K562 (cell line): ENCODE results near the gene ACOT7.

Source experiments
- CBFA2T2 ChIP-seq: fragments of 450-650 bp; conservative IDR thresholded peaks from 2 replicates; pipeline ENCODE4 v1.6.1; 2017; ENCODE audit warnings: mild to moderate bottlenecking
- CBX8 ChIP-seq: fragments of 200-600 bp; sonication (generic); IDR thresholded peaks from 2 replicates; pipeline ENCODE4 v1.6.1; 2012; ENCODE audit warnings: borderline replicate concordance, mixed run types, low read depth, mild to moderate bottlenecking, moderate library complexity, mixed read lengths, low read length, control low read depth, inconsistent platforms; ENCODE audit not compliant: poor library complexity, severe bottlenecking; ENCODE audit errors: extremely low read depth
- POLR2A ChIP-seq: fragments of 450-650 bp; conservative IDR thresholded peaks from 2 replicates; pipeline ENCODE4 v1.6.1; 2016
- RCOR1 ChIP-seq, 2 experiments: IDR thresholded peaks; 2 replicates each; pipeline ENCODE4 v1.6.1; 2012; ENCODE audit warnings: low read depth in 2 of 2, low read length in 2 of 2, borderline replicate concordance in 1 of 2, improper control_type of control experiment in 1 of 2
- ZFX ChIP-seq: sonication (generic); formaldehyde crosslinking; IDR thresholded peaks from 2 replicates; pipeline ENCODE4 v1.8.0; 2022; ENCODE audit warnings: mild to moderate bottlenecking, missing genetic modification reagents, moderate library complexity
- ZNF253 ChIP-seq: fragments of 250-450 bp; sonication (Bioruptor Pico); conservative IDR thresholded peaks from 2 replicates; pipeline ENCODE4 v1.6.1; 2021; ENCODE audit warnings: mild to moderate bottlenecking
- ZNF263 ChIP-seq: sonication (generic); formaldehyde crosslinking; IDR thresholded peaks from 2 replicates; pipeline ENCODE4 v1.8.0; 2022; ENCODE audit warnings: mild to moderate bottlenecking, missing genetic modification reagents, borderline replicate concordance
- ZZZ3 ChIP-seq: fragments of 450-650 bp; IDR thresholded peaks from 2 replicates; pipeline ENCODE4 v1.6.1; 2016; ENCODE audit warnings: antibody characterized with exemption, mild to moderate bottlenecking, moderate library complexity
- TF ChIP-seq, protein P1 (sequence below): sonication (generic); formaldehyde crosslinking; IDR thresholded peaks from 2 replicates; pipeline ENCODE4 v1.9.0; 2022; ENCODE audit warnings: mild to moderate bottlenecking, missing genetic modification reagents
- TF ChIP-seq, protein P2 (sequence below), 2 experiments: fragments of 250-450 bp in 1 of 2; fragments of 450-650 bp in 1 of 2; sonication (Bioruptor Pico) in 1 of 2; IDR thresholded peaks; 2 replicates each; pipeline versions ENCODE4 v1.6.1 to v1.8.0; 2016 to 2021; ENCODE audit warnings: mild to moderate bottlenecking in 2 of 2, moderate library complexity in 2 of 2, missing compliant biosample characterization in 1 of 2, missing genetic modification characterization in 1 of 2

- TF ChIP-seq RCOR1 (IDR thresholded peaks at IDR 0.05; ENCODE audit: borderline replicate concordance in 1 of 2, low read depth in 2 of 2, low read length in 2 of 2) = no peak
- no peak for TF ChIP-seq POLR2A
- TF ChIP-seq ZNF253 = no peak
- TF ChIP-seq, protein P1, sequence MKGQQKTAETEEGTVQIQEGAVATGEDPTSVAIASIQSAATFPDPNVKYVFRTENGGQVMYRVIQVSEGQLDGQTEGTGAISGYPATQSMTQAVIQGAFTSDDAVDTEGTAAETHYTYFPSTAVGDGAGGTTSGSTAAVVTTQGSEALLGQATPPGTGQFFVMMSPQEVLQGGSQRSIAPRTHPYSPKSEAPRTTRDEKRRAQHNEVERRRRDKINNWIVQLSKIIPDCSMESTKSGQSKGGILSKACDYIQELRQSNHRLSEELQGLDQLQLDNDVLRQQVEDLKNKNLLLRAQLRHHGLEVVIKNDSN (CRISPR knock-in tag) = no peak
- TF ChIP-seq ZFX (CRISPR knock-in tag) = no peak
- TF ChIP-seq, protein P2, sequence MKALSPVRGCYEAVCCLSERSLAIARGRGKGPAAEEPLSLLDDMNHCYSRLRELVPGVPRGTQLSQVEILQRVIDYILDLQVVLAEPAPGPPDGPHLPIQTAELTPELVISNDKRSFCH (CRISPR knock-in tag; IDR thresholded peaks at IDR 0.05) = no peak
- TF ChIP-seq, protein P2 (tag; IDR thresholded peaks at IDR 0.05) = no peak
- TF ChIP-seq CBFA2T2 = no peak
- TF ChIP-seq CBX8 = no peak
- TF ChIP-seq ZZZ3 = no peak
- no peak for TF ChIP-seq ZNF263 (CRISPR knock-in tag)
Observed at GRCh38 chr1:6380037-6380436, 13.5 kb downstream of the ACOT7 start.
